HCT116 (cell line): Measurements from ENCODE around the gene MEGF8. TPM values are rescaled to one million over a fixed set of nuclear protein-coding genes. Genes with fewer than 3 reads are reported as not detected.

Source experiments
- ATAC-seq: fragments of 200-7000 bp; cut with Tn5 transposase; 2 replicates; pipeline ENCODE4 v1.9.1; 2020; ENCODE audit warnings: mild to moderate bottlenecking, moderate library complexity
- BruUV-seq: library from RNA; stranded (reverse); fragments of 400-500 nt; replicated peaks from 2 replicates; lab custom pipeline; 2021; lab: Mats Ljungman, UMichigan
- CTCF ChIA-PET: fragments of 300-600 bp; sonication (Branson Sonifier 250); formaldehyde crosslinking; loops from one replicate; lab custom pipeline; 2021; ENCODE audit warnings: antibody characterized with exemption; lab: Charles Lee
- POLR2A ChIA-PET: fragments of 300-600, 350-600 bp; sonication (Branson Sonifier 250); formaldehyde crosslinking; loops from one replicate; lab custom pipeline; 2021; ENCODE audit warnings: antibody characterized with exemption; lab: Charles Lee
- RAD21 ChIA-PET, 2 experiments: fragments of 300-600 bp; sonication (Branson Sonifier 250); formaldehyde crosslinking; loops; one replicate each; lab custom pipeline; 2023; ENCODE audit warnings: low total read pairs in 2 of 2; ENCODE audit not compliant: uncharacterized antibody in 2 of 2, unreplicated experiment in 2 of 2, low non-redundant PET in 1 of 2; lab: Charles Lee
- DNase-seq: peaks from one replicate; pipeline ENCODE4 v3.0.0-alpha.2; 2010; ENCODE audit warnings: low read depth, low spot score
- H2AFZ ChIP-seq: fragments of 200-600 bp; shearing (Covaris generic), sonication (generic); 2 replicates; pipeline ENCODE4 v1.6.1; 2017; ENCODE audit warnings: low read depth, mixed run types, mixed read lengths, antibody characterized with exemption, low read length; ENCODE audit not compliant: poor library complexity, severe bottlenecking
- H3K27ac ChIP-seq: 2 replicates; pipeline ENCODE4 v1.5.1; 2012; ENCODE audit warnings: low read depth, low read length
- H3K27me3 ChIP-seq: fragments of 200-600 bp; sonication (generic); 2 replicates; pipeline ENCODE4 v1.6.1; 2016; ENCODE audit warnings: mixed run types, low read length, mixed read lengths; ENCODE audit not compliant: insufficient read depth
- H3K36me3 ChIP-seq, 2 experiments: fragments of 200-500 bp in 1 of 2; fragments of 200-600 bp in 1 of 2; sonication (Bioruptor generic) in 1 of 2; sonication (generic) in 1 of 2; 2 replicates each; pipeline versions ENCODE4 v1.5.1 to v1.6.1; 2014 to 2016; ENCODE audit warnings: low read length in 2 of 2, inconsistent platforms in 1 of 2, mixed read lengths in 1 of 2, mixed run types in 1 of 2; ENCODE audit not compliant: insufficient read depth in 2 of 2, control insufficient read depth in 1 of 2
- H3K4me1 ChIP-seq, 2 experiments: fragments of 200-600 bp in 1 of 2; sonication (generic) in 1 of 2; 2 replicates each; pipeline versions ENCODE4 v1.5.1 to v1.6.1; 2012 to 2017; ENCODE audit warnings: low read length in 2 of 2, inconsistent platforms in 1 of 2, mild to moderate bottlenecking in 1 of 2, mixed read lengths in 1 of 2, mixed run types in 1 of 2, moderate library complexity in 1 of 2; ENCODE audit not compliant: insufficient read depth in 2 of 2, control insufficient read depth in 1 of 2
- H3K4me2 ChIP-seq: fragments of 200-600 bp; sonication (generic); 2 replicates; pipeline ENCODE4 v1.6.1; 2017; ENCODE audit warnings: mixed run types, low read length, mixed read lengths
- H3K4me3 ChIP-seq, 2 experiments: fragments of 200-600 bp in 1 of 2; sonication (generic) in 1 of 2; replicated peaks in 1 of 2; 2 replicates each; pipeline ENCODE4 v1.5.1; 2011 to 2016; ENCODE audit warnings: low read length in 2 of 2, control low read depth in 1 of 2, low read depth in 1 of 2, mild to moderate bottlenecking in 1 of 2, mixed read lengths in 1 of 2, mixed run types in 1 of 2
- H3K79me2 ChIP-seq: fragments of 200-600 bp; sonication (generic); 2 replicates; pipeline ENCODE4 v1.6.1; 2017; ENCODE audit warnings: mild to moderate bottlenecking, mixed run types, low read length, moderate library complexity, mixed read lengths; ENCODE audit not compliant: insufficient read depth
- H3K9ac ChIP-seq: fragments of 200-600 bp; sonication (generic); 2 replicates; pipeline ENCODE4 v1.6.1; 2016; ENCODE audit warnings: low read length, mixed read lengths
- H3K9me2 ChIP-seq: fragments of 200-600 bp; sonication (generic), shearing (Covaris generic); 2 replicates; pipeline ENCODE4 v1.6.1; 2017; ENCODE audit warnings: mixed run types, mild to moderate bottlenecking, moderate library complexity; ENCODE audit not compliant: insufficient read depth
- H3K9me3 ChIP-seq, 2 experiments: fragments of 200-500 bp in 1 of 2; fragments of 200-600 bp in 1 of 2; sonication (Bioruptor generic) in 1 of 2; sonication (generic) in 1 of 2; 2 replicates each; pipeline ENCODE4 v1.6.1; 2014 to 2017; ENCODE audit warnings: low read length in 2 of 2, mixed read lengths in 2 of 2, inconsistent platforms in 1 of 2, low read depth in 1 of 2, mild to moderate bottlenecking in 1 of 2, mixed run types in 1 of 2, moderate library complexity in 1 of 2; ENCODE audit not compliant: control insufficient read depth in 1 of 2, insufficient read depth in 1 of 2
- H4K20me1 ChIP-seq: fragments of 200-600 bp; sonication (generic), shearing (Covaris generic); 2 replicates; pipeline ENCODE4 v1.6.1; 2017; ENCODE audit warnings: mixed run types, mild to moderate bottlenecking, moderate library complexity; ENCODE audit not compliant: insufficient read depth
- CBX3 ChIP-seq: IDR thresholded peaks from 2 replicates; pipeline ENCODE4 v1.6.1; 2012; ENCODE audit warnings: low read depth
- CEBPB ChIP-seq: IDR thresholded peaks from 2 replicates; pipeline ENCODE4 v1.6.1; 2012; ENCODE audit warnings: low read depth
- EGR1 ChIP-seq: IDR thresholded peaks from 2 replicates; pipeline ENCODE4 v1.6.1; 2012; ENCODE audit warnings: low read depth
- ELF1 ChIP-seq: IDR thresholded peaks from 2 replicates; pipeline ENCODE4 v1.6.1; 2012; ENCODE audit warnings: low read depth, borderline replicate concordance
- EZH2phosphoT487 ChIP-seq: fragments of 200-600 bp; IDR thresholded peaks from 2 replicates; pipeline ENCODE4 v1.6.1; 2018; ENCODE audit warnings: antibody characterized with exemption, borderline replicate concordance
- JUND ChIP-seq: IDR thresholded peaks from 2 replicates; pipeline ENCODE4 v1.6.1; 2012
- POLR2A ChIP-seq: IDR thresholded peaks from 2 replicates; pipeline ENCODE4 v1.7.0; 2011; ENCODE audit warnings: borderline replicate concordance; ENCODE audit not compliant: insufficient read depth, insufficient read length; ENCODE audit errors: extremely low read depth
- RAD21 ChIP-seq: IDR thresholded peaks from 2 replicates; pipeline ENCODE4 v1.6.1; 2012; ENCODE audit warnings: low read depth, mild to moderate bottlenecking
- REST ChIP-seq: IDR thresholded peaks from 2 replicates; pipeline ENCODE4 v1.6.1; 2012; ENCODE audit warnings: low read depth
- SIN3A ChIP-seq: IDR thresholded peaks from 2 replicates; pipeline ENCODE4 v1.6.1; 2012; ENCODE audit warnings: low read depth
- SP1 ChIP-seq: IDR thresholded peaks from 2 replicates; pipeline ENCODE4 v1.6.1; 2012; ENCODE audit warnings: low read depth
- SRF ChIP-seq: IDR thresholded peaks from 2 replicates; pipeline ENCODE4 v1.6.1; 2012; ENCODE audit warnings: low read depth
- TCF7L2 ChIP-seq: IDR thresholded peaks from 2 replicates; pipeline ENCODE4 v1.7.0; 2011; ENCODE audit warnings: borderline replicate concordance, inconsistent platforms; ENCODE audit not compliant: insufficient read depth, insufficient read length; ENCODE audit errors: extremely low read depth
- YY1 ChIP-seq: IDR thresholded peaks from 2 replicates; pipeline ENCODE4 v1.6.1; 2011; ENCODE audit warnings: low read length, low read depth, moderate library complexity, mild to moderate bottlenecking; ENCODE audit not compliant: insufficient replicate concordance; ENCODE audit errors: extremely low read depth
- ZBTB33 ChIP-seq: IDR thresholded peaks from 2 replicates; pipeline ENCODE4 v1.6.1; 2011; ENCODE audit warnings: mild to moderate bottlenecking, low read length, moderate library complexity; ENCODE audit not compliant: insufficient replicate concordance; ENCODE audit errors: extremely low read depth
- ZFX ChIP-seq: fragments of 450-650 bp; IDR thresholded peaks from 2 replicates; pipeline ENCODE4 v1.6.1; 2017
- intact Hi-C: fragments of 100-400 bp; cut with micrococcal nuclease; formaldehyde crosslinking; loops from 2 replicates; pipeline ENCODE4 v1.10.0; 2022
- total RNA-seq: library from RNA; stranded (reverse); gene quantifications from one replicate; pipeline ENCODE4 v1.2.1, GENCODE V29; 2021; ENCODE audit not compliant: unreplicated experiment
- TF ChIP-seq, protein P1 (sequence below), 3 experiments: fragments of 200-600 bp in 1 of 3; sonication (generic) in 1 of 3; IDR thresholded peaks in 2 of 3; conservative IDR thresholded peaks in 1 of 3; 2 replicates each; pipeline ENCODE4 v1.5.1; 2012 to 2017; ENCODE audit warnings: low read depth in 2 of 3, low read length in 2 of 3, antibody characterized with exemption in 1 of 3, borderline replicate concordance in 1 of 3, control low read depth in 1 of 3, mild to moderate bottlenecking in 1 of 3, mixed read lengths in 1 of 3, mixed run types in 1 of 3, moderate library complexity in 1 of 3; ENCODE audit not compliant: insufficient read depth in 1 of 3
- TF ChIP-seq, protein P2 (sequence below): IDR thresholded peaks from 2 replicates; pipeline ENCODE4 v1.6.1; 2012
- TF ChIP-seq, protein P3 (sequence below): IDR thresholded peaks from 2 replicates; pipeline ENCODE4 v1.6.1; 2012

The MEGF8 gene
- total RNA-seq, 1 experiment from 2014 or later: 24.0 TPM

DNA sequence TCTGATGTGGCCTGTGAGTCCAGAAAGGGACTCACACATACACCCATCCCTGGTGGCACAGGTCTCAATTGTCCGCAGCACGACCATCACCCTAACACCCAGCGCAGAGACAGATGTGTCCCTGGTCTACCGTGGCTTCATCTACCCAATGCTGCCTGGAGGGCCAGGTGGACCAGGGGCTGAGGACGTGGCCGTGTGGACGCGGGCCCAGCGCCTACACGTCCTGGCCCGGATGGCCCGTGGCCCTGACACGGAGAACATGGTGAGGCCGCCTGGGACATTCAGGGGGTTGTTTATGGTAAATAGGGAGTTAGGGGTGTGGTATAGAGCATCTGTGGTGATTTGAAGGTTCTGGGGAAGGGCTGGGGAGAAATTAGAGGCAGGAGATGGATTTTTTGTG, 22.8 kb downstream of the MEGF8 start:
- intact Hi-C loops: no loop called here
- no peaks in the 10 kb centered on the region for H3K79me2 ChIP-seq
- no TSS peak for BruUV-seq

More for the DNA sequence above, 22.8 kb downstream of the MEGF8 start:
- Histone ChIP-seq H4K20me1 (no peaks in the 10 kb centered on the region), H3K4me1 (no peaks in the 10 kb centered on the region), H3K27me3 (no peaks in the 10 kb centered on the region), H3K4me2 (no peak overlapping the region), H3K9me3 (no peaks in the 10 kb centered on the region), H3K4me3 (no peak overlapping the region), H3K9me2 (no peaks in the 10 kb centered on the region), H3K36me3 (no peaks in the 10 kb centered on the region; a peak in 1 of 4 replicates), H3K27ac (no peak overlapping the region)
- TF ChIP-seq SP1: no peak
- no peak for TF ChIP-seq POLR2A
- TF ChIP-seq CEBPB: no peak
- TF ChIP-seq ZFX: no peak
- TF ChIP-seq, protein P1, sequence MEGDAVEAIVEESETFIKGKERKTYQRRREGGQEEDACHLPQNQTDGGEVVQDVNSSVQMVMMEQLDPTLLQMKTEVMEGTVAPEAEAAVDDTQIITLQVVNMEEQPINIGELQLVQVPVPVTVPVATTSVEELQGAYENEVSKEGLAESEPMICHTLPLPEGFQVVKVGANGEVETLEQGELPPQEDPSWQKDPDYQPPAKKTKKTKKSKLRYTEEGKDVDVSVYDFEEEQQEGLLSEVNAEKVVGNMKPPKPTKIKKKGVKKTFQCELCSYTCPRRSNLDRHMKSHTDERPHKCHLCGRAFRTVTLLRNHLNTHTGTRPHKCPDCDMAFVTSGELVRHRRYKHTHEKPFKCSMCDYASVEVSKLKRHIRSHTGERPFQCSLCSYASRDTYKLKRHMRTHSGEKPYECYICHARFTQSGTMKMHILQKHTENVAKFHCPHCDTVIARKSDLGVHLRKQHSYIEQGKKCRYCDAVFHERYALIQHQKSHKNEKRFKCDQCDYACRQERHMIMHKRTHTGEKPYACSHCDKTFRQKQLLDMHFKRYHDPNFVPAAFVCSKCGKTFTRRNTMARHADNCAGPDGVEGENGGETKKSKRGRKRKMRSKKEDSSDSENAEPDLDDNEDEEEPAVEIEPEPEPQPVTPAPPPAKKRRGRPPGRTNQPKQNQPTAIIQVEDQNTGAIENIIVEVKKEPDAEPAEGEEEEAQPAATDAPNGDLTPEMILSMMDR (IDR thresholded peaks at IDR 0.05 in 2 of 3, conservative IDR thresholded peaks at IDR 0.05 in 1 of 3; ENCODE audit: borderline replicate concordance in 1 of 3, insufficient read depth in 1 of 3, low read depth in 2 of 3, low read length in 2 of 3): no peak
- TF ChIP-seq ZBTB33: no peak
- TF ChIP-seq JUND: no peak
- TF ChIP-seq RAD21: no peak
- TF ChIP-seq REST: no peak
- no peak for TF ChIP-seq EZH2phosphoT487
- no peak for TF ChIP-seq SIN3A
- no peak for TF ChIP-seq ELF1
- no peak for TF ChIP-seq EGR1
- TF ChIP-seq SRF: no peak
- TF ChIP-seq, protein P2, sequence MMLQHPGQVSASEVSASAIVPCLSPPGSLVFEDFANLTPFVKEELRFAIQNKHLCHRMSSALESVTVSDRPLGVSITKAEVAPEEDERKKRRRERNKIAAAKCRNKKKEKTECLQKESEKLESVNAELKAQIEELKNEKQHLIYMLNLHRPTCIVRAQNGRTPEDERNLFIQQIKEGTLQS: no peak
- TF ChIP-seq, protein P3, sequence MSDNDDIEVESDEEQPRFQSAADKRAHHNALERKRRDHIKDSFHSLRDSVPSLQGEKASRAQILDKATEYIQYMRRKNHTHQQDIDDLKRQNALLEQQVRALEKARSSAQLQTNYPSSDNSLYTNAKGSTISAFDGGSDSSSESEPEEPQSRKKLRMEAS: no peak
- TF ChIP-seq CBX3: no peak
- no peak for TF ChIP-seq TCF7L2
- TF ChIP-seq YY1: no peak
- TF ChIP-seq, all 23 proteins: peak for 0
- Histone ChIP-seq H3K9ac (no peak overlapping the region), H2AFZ (no peak overlapping the region)
- ChIA-PET RAD21 (no interaction called here), POLR2A (no interaction called here), CTCF (no interaction called here)
- ATAC-seq (no peak), DNase-seq (no peak)
